C4-2B (cell line): Measurements from ENCODE around the gene CFAP210.

Experiments used
- ZFX ChIP-seq: fragments of 450-650 bp; IDR thresholded peaks from 2 replicates; pipeline ENCODE4 v1.6.1; 2017
- TF ChIP-seq, protein P1 (sequence below): fragments of 450-650 bp; conservative IDR thresholded peaks from 2 replicates; pipeline ENCODE4 v1.5.1; 2017; ENCODE audit warnings: mild to moderate bottlenecking

GRCh38 chr2:169653636-169654035, 40.6 kb downstream of the CFAP210 start:
- TF ChIP-seq, protein P1, sequence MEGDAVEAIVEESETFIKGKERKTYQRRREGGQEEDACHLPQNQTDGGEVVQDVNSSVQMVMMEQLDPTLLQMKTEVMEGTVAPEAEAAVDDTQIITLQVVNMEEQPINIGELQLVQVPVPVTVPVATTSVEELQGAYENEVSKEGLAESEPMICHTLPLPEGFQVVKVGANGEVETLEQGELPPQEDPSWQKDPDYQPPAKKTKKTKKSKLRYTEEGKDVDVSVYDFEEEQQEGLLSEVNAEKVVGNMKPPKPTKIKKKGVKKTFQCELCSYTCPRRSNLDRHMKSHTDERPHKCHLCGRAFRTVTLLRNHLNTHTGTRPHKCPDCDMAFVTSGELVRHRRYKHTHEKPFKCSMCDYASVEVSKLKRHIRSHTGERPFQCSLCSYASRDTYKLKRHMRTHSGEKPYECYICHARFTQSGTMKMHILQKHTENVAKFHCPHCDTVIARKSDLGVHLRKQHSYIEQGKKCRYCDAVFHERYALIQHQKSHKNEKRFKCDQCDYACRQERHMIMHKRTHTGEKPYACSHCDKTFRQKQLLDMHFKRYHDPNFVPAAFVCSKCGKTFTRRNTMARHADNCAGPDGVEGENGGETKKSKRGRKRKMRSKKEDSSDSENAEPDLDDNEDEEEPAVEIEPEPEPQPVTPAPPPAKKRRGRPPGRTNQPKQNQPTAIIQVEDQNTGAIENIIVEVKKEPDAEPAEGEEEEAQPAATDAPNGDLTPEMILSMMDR: no peak
- TF ChIP-seq ZFX: no peak
